GM21717 (cell line): ENCODE results near the gene MTFR1L.
"Not testable (repeated sequence)": the region's sequence is repeated elsewhere in the genome, so short reads cannot be mapped to it uniquely, and the experiment has no call there.

ENCODE experiments used
- ATAC-seq: cut with Tn5 transposase; IDR thresholded peaks from one replicate; pipeline ENCODE4 v1.9.1; 2021; ENCODE audit warnings: mild to moderate bottlenecking, moderate library complexity; ENCODE audit not compliant: unreplicated experiment

MTFR1L gene

GRCh38 chr1:25821630-25822091 is 1.9 kb downstream of the MTFR1L start:
- no peak for ATAC-seq

GRCh38 chr1:25825605-25826004 is 5.9 kb downstream of the MTFR1L start:
- ATAC-seq = no peak

- no peak for ATAC-seq
These were observed 6.8 kb downstream of the MTFR1L start for GRCh38 chr1:25826571-25826970.

- ATAC-seq = no peak
These were observed 8.7 kb downstream of the MTFR1L start for GRCh38 chr1:25828491-25828890.

- ATAC-seq = no peak
These were observed 9.3 kb downstream of the MTFR1L start for GRCh38 chr1:25829046-25829445.

- ATAC-seq = no peak
These were observed 11.9 kb downstream of the MTFR1L start for GRCh38 chr1:25831569-25832196.

- ATAC-seq = no peak
These were observed 12.7 kb downstream of the MTFR1L start for GRCh38 chr1:25832336-25833037.

GRCh38 chr1:25833158-25833557 is 13.4 kb downstream of the MTFR1L start:
- ATAC-seq = no peak

GRCh38 chr1:25834894-25835293 is 15.1 kb downstream of the MTFR1L start:
- no peak for ATAC-seq

GRCh38 chr1:25836695-25837094 is 16.9 kb downstream of the MTFR1L start:
- no peak for ATAC-seq

- no peak for ATAC-seq
These were observed 17.6 kb downstream of the MTFR1L start for GRCh38 chr1:25837262-25837875.

GRCh38 chr1:25839808-25840207 is 20.1 kb downstream of the MTFR1L start:
- not testable (repeated sequence) for ATAC-seq

- no peak for ATAC-seq
These were observed 23.7 kb downstream of the MTFR1L start for GRCh38 chr1:25843483-25843882.

- ATAC-seq = no peak
These were observed 25.0 kb downstream of the MTFR1L start for GRCh38 chr1:25844536-25845337.

- no peak for ATAC-seq
These were observed 25.9 kb downstream of the MTFR1L start for GRCh38 chr1:25845664-25846063.

- no peak for ATAC-seq
These were observed 28.2 kb downstream of the MTFR1L start for GRCh38 chr1:25847929-25848328.

GRCh38 chr1:25848531-25848930 is 28.8 kb downstream of the MTFR1L start:
- ATAC-seq = no peak

- no peak for ATAC-seq
These were observed 34.8 kb downstream of the MTFR1L start for GRCh38 chr1:25854554-25854953.

- no peak for ATAC-seq
These were observed 37.1 kb downstream of the MTFR1L start for GRCh38 chr1:25856856-25857255.

- ATAC-seq = no peak
These were observed 38.7 kb downstream of the MTFR1L start for GRCh38 chr1:25858494-25858893.
